Skin epidermis (tissue), 12 donors: ENCODE results near the gene PCDHGA5.
A peak's percentile ranks its signal among the peaks of the same experiment; 100 is the strongest.
"Not testable (repeated sequence)": the region's sequence is repeated elsewhere in the genome, so short reads cannot be mapped to it uniquely, and the experiment has no call there.

Experiments used
- H3K27ac ChIP-seq, 21 experiments: fragments of 200-600 bp; sonication (generic) in 11 of 21; one replicate each; pipeline ENCODE4 v1.5.0; 2020; ENCODE audit warnings: mild to moderate bottlenecking in 3 of 21, inconsistent platforms in 2 of 21, moderate library complexity in 2 of 21
- H3K4me3 ChIP-seq, 7 experiments: fragments of 200-600 bp; sonication (generic) in 2 of 7; one replicate each; pipeline ENCODE4 v1.5.0; 2020; ENCODE audit warnings: inconsistent platforms in 2 of 7, mild to moderate bottlenecking in 2 of 7, moderate library complexity in 1 of 7

PCDHGA5 gene

DNA sequence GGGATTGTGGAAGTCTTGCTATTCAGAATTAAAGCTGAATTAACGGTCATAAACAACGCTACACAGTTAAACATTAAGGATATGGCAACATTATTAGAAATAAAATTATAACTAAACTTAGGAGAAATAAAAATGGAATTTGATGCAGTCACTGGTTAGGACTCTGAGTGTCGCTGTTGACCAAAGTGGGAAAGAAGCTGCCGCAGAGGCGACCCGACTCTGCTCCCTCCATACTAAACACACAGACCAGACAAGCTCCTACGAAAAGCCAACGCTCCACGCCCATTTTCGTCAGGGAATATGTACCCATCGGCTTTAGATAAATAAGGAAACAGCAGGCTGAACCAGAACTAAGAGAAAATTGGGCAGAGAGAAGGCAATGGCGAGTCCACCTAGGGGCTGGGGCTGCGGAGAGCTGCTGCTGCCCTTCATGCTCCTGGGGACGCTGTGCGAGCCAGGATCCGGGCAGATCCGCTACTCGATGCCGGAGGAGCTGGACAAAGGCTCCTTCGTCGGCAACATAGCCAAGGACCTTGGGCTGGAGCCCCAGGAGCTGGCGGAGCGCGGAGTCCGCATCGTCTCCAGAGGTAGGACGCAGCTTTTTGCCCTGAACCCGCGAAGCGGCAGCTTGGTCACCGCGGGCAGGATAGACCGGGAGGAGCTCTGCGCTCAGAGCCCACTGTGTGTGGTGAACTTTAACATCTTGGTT, at the start of gene PCDHGA5:
Gene PCDHGA5 (plus strand): TSS at position 211 of the 709 bp plus-strand sequence. CDS start 169 bp downstream, at position 380.
- no peak within 1 kb of the TSS for H3K27ac ChIP-seq
- H3K4me3 ChIP-seq, result no peak within 1 kb of the TSS

DNA sequence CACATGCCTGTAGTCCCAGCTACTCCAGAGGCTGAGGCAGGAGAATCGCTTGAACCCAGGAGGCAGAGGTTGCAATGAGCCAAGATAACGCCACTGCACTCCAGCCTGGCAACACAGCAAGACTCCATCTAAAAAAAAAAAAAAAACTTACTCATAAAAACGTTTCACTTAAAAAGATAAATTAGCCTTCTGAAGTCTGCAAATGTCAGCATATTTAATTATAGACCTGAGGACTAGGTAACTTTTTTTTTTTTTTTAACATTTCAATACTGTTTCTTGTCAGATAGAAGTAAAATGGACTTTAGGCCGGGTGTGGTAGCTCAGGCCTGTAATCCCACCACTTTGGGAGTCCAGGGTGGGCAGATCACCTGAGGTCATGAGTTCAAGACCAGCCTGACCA, 47.0 kb upstream of the PCDHGA5 start:
- H3K27ac ChIP-seq, H3K4me3 ChIP-seq: not testable (repeated sequence)

DNA sequence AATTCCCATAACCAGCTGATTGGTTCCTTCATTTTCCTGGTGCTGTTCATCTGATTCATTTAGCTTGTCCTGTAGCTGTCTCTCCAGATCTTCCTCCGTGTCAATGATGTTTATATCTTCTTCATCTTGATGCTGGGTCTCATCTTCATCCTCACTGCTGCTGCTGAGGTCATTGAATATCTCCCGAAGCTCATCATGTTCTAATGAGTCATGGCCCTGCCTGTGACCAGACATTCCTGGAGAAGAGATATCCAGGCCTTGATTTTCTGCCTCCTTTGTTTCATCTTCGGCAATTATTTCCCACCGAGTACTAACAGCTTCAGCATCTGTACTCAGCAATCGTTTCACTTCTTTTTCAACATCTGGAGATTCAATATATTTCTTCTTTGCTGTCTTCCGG, 44.8 kb upstream of the PCDHGA5 start:
- H3K27ac ChIP-seq, result no peak overlapping the region
- peak overlapping the region in 1 of 7 experiments; percentile 54 for H3K4me3 ChIP-seq

DNA sequence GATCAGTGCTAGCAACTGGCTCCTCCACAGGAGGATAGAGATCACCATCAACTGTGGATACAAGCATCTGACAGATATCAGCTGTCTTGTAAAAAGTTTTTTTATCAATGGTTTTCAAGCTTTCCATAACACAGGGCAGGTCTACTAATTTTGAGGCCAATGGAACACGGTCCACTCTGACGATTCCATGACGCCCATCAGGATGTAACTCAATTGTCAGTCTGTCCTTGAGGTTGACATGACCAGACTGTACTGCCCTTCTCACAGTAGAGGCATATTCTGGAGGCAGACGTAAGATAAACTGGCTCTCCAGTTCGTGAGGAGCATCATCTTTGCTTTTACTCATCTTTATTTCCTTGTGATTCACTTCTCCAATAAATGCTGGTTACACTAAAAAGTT, 44.3 kb upstream of the PCDHGA5 start:
- Histone ChIP-seq H3K4me3 (peak overlapping the region; percentile 45 to 77 (median 63)), H3K27ac (peak overlapping the region in 1 of 21 experiments; percentile 89)

DNA sequence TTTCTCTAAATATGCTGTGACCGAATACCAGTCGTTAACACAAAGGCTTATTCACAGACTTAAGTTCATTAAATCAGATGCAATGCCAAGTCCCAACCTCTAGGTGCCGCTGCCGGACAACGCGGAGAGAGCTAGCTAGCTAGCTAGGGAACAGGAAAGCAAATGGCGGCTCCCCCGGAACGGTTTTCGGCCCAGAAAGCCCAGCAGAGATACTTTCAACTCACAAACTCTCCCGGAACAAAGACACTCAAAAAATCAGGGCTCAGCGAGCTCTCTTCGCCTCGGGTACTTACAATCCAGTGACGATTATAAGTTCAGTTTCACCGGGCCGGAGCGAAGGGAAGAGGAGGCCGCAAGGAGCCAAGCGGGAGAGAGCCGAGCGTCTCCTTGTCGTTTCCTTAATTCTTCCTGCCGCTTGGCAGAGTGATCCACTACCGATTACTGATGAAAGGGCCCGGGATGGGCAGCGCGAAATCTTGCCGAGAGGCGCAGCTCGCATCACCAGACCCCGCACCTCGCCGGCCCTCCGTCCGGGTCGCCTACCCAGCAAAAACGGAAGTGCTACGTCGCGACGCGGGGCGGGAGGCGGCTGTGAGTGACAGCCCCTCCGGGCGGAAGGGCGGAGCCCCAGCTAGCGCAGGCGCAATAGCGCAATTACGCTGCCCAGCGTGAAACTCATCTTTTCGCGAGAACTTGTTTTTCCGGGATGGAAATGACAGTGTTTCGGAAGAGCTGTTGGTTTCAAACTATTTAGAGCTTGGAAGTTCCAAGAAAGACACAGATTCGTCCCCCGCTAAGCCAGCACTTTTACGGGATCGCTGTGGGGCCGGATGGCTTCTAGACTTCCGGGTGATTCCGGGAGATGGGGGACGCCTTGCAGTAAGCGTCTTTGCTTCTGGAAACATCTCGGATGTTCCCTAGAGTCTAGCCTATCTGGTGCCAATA, 43.5 kb upstream of the PCDHGA5 start, which contains the start of gene TAF7:
Gene TAF7 (minus strand): TSS at position 560 of the 945 bp plus-strand sequence. CDS start 740 bp downstream, outside the sequence.
- peak within 1 kb of the TSS; percentile 71 to 98 (median 91) for H3K27ac ChIP-seq
- peak within 1 kb of the TSS; percentile 45 to 77 (median 63) for H3K4me3 ChIP-seq

DNA sequence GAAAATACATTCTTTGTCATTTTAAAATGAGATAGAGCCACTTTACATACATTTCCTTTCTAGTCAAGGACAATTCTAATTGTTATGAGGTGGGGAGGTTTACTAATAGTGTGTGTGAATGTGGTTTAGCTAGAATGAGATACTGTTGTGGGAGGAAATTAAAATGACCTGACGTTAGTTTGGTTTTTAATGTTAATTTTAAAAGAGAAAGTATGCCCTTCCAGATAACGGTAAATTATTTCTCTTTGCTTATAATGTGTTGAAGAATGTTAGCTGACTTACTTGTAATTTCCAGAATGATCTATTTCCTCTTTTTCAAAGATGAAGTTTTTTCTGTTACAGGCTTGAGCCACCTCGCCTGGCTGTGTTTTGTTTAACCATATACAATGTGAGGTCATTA, 41.7 kb upstream of the PCDHGA5 start:
- no peak overlapping the region for H3K27ac ChIP-seq
- H3K4me3 ChIP-seq, result no peak overlapping the region

DNA sequence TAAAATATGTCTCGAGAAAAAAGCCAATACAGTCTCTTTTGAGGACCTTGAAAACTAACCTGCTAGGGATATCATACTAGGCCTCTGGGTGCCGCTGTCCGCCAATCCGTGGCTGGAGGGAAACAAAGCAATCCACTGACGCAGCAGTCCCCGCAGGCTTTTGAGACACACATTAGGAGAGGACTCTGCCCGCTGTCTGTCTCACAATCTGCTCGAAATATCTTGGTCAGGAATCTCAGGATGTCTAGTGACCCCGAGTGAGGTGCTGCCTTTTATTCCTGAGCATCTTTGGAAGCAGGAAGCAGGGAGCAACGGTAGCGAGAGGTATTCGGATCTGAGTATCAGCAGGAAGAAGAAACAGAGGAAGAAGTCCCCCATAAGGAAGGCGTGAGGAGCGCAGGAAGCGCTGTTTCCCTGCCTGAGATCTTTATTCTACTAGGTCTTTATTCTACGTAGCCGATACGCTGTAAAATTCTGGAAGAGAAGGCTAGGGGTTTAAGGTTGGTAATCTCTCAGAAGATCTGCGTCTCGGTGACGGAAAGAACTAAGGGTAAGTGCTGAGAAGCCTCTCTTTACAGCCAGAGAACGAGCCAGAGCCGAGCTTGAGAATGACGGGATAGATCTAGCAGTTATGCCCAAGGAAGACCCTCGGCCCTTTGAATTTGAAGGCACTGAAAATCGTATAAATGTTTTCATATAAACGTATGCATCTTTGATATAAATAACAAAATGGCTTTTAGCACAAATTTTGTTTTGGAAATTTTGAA, 37.7 kb upstream of the PCDHGA5 start:
- H3K4me3 ChIP-seq, result peak overlapping the region in 6 of 7 experiments; percentile 2 to 20 (median 14)
- peak overlapping the region in 5 of 21 experiments; percentile 2 to 53 (median 8) for H3K27ac ChIP-seq

DNA sequence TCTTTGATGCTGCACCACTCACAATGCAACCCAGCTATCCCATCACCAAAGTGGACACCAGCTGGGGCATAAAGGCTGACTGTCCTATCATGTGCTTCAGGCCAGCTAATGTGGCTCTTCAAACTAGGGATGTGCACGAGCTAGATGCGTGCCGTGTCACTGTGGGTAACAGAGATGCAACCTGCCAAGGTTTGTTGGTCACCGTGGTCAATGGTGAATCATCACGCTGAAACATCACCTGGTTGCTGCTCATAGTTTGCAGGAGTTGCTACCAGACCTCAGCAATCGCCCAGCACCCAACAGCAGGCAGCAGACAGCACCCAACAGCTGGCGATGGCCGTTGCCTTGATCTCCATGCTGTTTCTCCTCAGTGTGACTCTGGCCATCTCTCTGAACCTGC, 35.7 kb upstream of the PCDHGA5 start:
- Histone ChIP-seq H3K27ac (no peak overlapping the region), H3K4me3 (no peak overlapping the region)

DNA sequence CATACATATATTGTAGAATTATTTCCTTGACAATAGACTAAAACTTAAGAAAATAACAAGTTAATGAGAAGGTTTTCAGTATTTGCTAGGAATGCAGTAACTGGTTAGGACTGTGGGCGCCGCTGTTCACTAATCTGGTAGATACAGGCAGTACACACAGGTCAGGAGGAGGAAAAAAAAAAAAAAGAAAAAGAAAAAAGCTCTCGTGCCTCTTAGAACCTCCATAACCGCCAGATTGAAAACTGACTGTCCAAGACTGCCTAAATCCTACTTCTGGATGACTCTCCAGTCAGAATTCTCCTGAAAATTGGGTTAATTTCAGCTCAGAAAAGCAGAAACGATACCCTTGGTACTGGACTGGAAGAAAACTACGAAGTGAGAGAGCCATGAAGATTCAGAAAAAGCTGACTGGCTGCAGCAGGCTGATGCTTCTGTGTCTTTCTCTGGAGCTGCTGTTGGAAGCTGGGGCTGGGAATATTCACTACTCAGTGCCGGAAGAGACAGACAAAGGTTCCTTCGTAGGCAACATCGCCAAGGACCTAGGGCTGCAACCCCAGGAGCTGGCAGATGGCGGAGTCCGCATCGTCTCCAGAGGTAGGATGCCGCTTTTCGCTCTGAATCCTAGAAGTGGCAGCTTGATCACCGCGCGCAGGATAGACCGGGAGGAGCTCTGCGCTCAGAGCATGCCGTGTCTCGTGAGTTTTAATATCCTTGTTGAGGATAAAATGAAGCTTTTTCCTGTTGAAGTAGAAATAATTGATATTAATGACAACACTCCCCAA, 33.5 kb upstream of the PCDHGA5 start, which contains the start of gene PCDHGA1:
Gene PCDHGA1 (plus strand): TSS at position 216 of the 782 bp plus-strand sequence.
- no peak within 1 kb of the TSS for H3K4me3 ChIP-seq
- no peak within 1 kb of the TSS for H3K27ac ChIP-seq

DNA sequence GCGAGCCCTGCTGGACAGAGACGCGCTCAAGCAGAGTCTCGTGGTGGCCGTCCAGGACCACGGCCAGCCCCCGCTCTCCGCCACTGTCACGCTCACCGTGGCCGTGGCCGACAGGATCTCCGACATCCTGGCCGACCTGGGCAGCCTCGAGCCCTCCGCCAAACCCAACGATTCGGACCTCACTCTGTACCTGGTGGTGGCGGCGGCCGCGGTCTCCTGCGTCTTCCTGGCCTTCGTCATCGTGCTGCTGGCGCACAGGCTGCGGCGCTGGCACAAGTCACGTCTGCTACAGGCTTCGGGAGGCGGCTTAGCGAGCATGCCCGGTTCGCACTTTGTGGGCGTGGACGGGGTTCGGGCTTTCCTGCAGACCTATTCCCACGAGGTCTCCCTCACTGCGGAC, 31.4 kb upstream of the PCDHGA5 start:
- not testable (repeated sequence) for H3K4me3 ChIP-seq, H3K27ac ChIP-seq

DNA sequence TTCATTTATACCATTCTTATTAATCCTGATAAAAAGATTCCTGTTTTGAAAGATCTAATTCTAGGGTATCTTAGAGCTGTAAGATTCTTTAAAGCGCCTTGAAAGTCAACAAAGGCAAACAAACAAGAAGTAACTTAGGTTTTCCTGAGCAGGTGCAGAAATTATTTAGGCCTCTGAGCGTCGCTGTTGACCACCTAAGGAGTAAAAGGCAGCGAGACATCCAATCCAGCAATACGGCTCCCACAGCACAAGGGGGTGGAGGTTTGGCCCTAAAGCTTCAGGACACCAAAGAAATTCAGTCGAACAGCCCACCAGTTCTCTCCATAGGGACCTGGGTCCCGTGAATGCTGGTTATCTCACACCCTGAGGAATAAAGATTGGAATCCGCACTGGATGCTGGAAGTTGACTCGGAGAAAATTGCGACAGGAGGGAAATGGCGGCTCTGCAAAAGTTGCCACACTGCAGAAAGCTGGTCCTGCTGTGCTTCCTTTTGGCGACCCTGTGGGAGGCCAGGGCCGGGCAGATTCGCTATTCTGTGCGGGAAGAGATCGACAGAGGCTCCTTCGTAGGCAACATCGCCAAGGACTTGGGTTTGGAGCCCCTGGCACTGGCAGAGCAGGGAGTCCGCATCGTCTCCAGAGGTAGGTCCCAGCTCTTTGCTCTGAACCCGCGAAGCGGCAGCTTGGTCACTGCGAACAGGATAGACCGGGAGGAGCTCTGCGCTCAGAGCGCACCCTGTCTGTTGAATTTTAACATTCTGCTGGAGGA, 25.2 kb upstream of the PCDHGA5 start, which contains the start of gene PCDHGA2:
Gene PCDHGA2 (plus strand): TSS at position 223 of the 769 bp plus-strand sequence.
- H3K27ac ChIP-seq, result no peak within 1 kb of the TSS

DNA sequence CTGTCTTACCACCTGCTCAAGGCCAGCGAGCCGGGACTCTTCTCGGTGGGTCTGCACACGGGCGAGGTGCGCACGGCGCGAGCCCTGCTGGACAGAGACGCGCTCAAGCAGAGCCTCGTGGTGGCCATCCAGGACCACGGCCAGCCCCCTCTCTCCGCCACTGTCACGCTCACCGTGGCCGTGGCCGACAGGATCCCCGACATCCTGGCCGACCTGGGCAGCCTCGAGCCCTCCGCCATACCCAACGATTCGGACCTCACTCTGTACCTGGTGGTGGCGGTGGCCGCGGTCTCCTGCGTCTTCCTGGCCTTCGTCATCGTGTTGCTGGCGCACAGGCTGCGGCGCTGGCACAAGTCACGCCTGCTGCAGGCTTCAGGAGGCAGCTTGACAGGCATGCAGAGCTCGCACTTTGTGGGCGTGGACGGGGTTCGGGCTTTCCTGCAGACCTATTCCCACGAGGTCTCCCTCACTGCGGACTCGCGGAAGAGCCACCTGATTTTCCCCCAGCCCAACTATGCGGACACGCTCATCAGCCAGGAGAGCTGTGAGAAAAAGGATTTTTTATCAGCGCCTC, 23.1 kb upstream of the PCDHGA5 start:
- not testable (repeated sequence) for H3K27ac ChIP-seq, H3K4me3 ChIP-seq

More for the DNA sequence above, 25.2 kb upstream of the PCDHGA5 start, which contains the start of gene PCDHGA2:
- peak within 1 kb of the TSS in 1 of 7 experiments; percentile 25 for H3K4me3 ChIP-seq

DNA sequence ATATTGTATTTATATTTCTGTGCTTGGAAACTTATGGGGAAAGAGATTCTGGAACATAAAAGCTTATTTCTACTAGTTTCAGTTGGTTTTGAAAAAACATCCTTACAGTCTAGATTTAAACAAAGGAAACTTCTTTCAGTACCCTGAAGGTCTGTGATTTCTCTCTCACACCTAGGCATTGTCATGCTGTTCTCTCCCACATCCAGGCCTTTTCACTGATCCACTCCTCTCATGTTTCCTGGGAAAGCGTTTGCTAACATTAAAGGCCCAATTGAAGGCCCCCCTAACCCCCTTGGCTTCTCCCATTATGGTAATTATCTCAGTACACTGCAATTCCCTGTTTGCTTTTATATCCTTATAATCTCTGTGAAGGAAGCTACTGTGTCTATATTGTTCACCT, 21.2 kb upstream of the PCDHGA5 start:
- H3K27ac ChIP-seq, result no peak overlapping the region
- H3K4me3 ChIP-seq, result no peak overlapping the region

DNA sequence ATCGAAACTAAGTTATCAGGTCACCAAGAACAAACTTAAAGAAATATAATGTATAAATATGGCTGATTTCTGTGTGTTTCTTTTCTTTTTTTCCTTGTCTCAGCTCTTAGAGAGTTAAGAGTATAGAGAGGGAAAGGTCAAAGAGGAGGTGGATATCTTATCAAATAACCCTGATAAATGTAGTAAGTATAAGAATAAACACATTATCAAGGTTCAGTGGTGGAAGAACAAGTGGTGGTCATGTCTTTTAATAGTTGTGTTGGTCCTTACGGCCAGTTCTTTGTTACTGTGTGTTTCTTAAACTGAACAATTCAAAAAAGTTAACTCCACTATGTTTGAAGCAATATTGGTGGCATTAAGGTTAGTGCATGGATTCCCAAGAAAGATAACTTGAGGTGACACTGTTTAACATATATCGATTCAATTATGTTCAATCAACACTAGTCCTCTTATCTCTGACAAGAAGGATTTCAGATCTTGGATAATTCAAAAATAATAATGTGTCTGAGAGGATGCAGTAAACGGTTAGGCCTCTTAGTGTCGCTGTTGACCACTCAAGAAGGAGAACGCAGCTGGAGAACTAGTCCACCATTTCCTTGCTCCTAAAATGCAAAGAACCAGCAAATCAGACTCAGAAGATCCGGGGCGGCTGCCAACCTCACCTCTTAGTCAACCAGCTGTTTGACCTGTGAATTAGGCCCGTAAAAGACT, 20.6 kb upstream of the PCDHGA5 start, which contains the start of gene PCDHGA3:
Gene PCDHGA3 (plus strand): TSS at position 588 of the 711 bp plus-strand sequence. CDS start 205 bp downstream, outside the sequence.
- Histone ChIP-seq H3K4me3 (no peak within 1 kb of the TSS), H3K27ac (no peak within 1 kb of the TSS)

DNA sequence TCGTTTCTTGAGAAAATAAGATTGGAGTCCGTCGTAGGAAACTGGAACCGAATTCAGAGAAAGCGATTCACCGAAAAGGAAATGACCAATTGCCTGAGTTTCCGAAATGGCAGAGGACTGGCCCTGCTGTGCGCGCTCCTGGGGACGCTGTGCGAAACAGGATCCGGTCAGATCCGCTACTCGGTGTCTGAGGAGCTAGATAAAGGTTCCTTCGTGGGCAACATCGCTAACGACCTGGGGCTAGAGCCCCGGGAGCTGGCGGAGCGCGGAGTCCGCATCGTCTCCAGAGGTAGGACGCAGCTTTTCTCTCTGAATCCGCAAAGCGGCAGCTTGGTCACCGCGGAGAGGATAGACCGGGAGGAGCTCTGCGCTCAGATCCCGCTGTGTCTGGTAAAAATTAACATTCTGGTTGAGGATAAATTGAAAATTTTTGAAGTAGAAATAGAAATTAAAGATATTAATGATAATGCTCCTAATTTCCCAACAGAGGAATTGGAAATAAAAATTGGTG, 20.0 kb upstream of the PCDHGA5 start:
- no peak overlapping the region for H3K27ac ChIP-seq
- no peak overlapping the region for H3K4me3 ChIP-seq

DNA sequence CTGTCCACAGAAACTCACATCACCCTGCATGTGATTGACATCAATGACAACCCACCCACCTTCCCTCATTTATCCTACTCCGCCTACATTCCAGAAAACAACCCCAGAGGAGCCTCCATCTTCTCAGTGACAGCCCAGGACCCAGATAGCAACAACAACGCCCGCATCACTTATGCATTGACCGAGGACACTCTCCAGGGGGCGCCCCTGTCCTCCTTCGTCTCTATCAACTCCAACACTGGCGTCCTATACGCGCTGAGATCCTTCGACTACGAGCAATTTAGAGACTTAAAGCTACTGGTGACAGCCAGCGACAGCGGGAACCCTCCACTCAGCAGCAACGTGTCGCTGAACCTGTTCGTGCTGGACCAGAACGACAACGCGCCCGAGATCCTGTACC, 18.6 kb upstream of the PCDHGA5 start:
- Histone ChIP-seq H3K27ac (no peak overlapping the region), H3K4me3 (no peak overlapping the region)

DNA sequence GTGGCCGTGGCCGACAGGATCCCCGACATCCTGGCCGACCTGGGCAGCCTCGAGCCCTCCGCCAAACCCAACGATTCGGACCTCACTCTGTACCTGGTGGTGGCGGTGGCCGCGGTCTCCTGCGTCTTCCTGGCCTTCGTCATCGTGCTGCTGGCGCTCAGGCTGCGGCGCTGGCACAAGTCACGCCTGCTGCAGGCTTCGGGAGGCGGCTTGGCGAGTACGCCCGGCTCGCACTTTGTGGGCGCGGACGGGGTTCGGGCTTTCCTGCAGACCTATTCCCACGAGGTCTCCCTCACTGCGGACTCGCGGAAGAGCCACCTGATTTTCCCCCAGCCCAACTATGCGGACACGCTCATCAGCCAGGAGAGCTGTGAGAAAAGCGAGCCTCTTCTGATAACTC, 17.9 kb upstream of the PCDHGA5 start:
- H3K4me3 ChIP-seq, H3K27ac ChIP-seq: not testable (repeated sequence)
